Eye (tissue), 1 donor: ENCODE data around the gene DCAF16.
A peak's percentile ranks its signal among the peaks of the same experiment; 100 is the strongest.

Experiments used
- DNase-seq: peaks from one replicate; pipeline ENCODE4 v3.0.0-alpha.2; 2015

The DCAF16 gene

GRCh38 chr4:17781300-17782287 is 29.0 kb downstream of the DCAF16 start, which contains the start of gene FAM184B:
Gene FAM184B (minus strand): TSS chr4:17781621. CDS start chr4:17781299, 322 bp downstream.
- peak; percentile 76 for DNase-seq

- DNase-seq, result peak; percentile 50
Observed at GRCh38 chr4:17780501-17781299, 29.9 kb downstream of the DCAF16 start.

- DNase-seq, result no peak
Observed at GRCh38 chr4:17778431-17778830, 32.1 kb downstream of the DCAF16 start.

GRCh38 chr4:17773135-17773698 is 37.3 kb downstream of the DCAF16 start:
- peak; percentile 48 for DNase-seq

- DNase-seq, result no peak
Observed at GRCh38 chr4:17771284-17771908, 39.2 kb downstream of the DCAF16 start.

- DNase-seq, result no peak
Observed at GRCh38 chr4:17770845-17771244, 39.7 kb downstream of the DCAF16 start.

GRCh38 chr4:17769406-17770174 is 41.0 kb downstream of the DCAF16 start:
- DNase-seq, result no peak

- no peak for DNase-seq
Observed at GRCh38 chr4:17766826-17767458, 43.6 kb downstream of the DCAF16 start.

- DNase-seq, result no peak
Observed at GRCh38 chr4:17765514-17766286, 44.9 kb downstream of the DCAF16 start.

- DNase-seq, result peak; percentile 67
Observed at GRCh38 chr4:17763931-17764330, 46.6 kb downstream of the DCAF16 start.

GRCh38 chr4:17763416-17763815 is 47.1 kb downstream of the DCAF16 start:
- peak; percentile 88 for DNase-seq

- DNase-seq, result peak; percentile 61
Observed at GRCh38 chr4:17762726-17763125, 47.8 kb downstream of the DCAF16 start.

GRCh38 chr4:17761062-17761461 is 49.5 kb downstream of the DCAF16 start:
- DNase-seq, result no peak

- DNase-seq, result no peak
Observed at GRCh38 chr4:17760626-17761025, 49.9 kb downstream of the DCAF16 start.

GRCh38 chr4:17758485-17758884 is 52.1 kb downstream of the DCAF16 start:
- peak; percentile 66 for DNase-seq

GRCh38 chr4:17757621-17758020 is 52.9 kb downstream of the DCAF16 start:
- no peak for DNase-seq

- DNase-seq, result no peak
Observed at GRCh38 chr4:17753646-17754045, 56.9 kb downstream of the DCAF16 start.
